ENCODE data around the gene SERPINE2. TPM values are rescaled to one million over a fixed set of nuclear protein-coding genes. Genes with fewer than 3 reads are reported as not detected.
"Not testable (repeated sequence)": the region's sequence is repeated elsewhere in the genome, so short reads cannot be mapped to it uniquely, and the experiment has no call there.

Gene SERPINE2
- total RNA-seq, 1 donor from 2014 or later, result 57.7 TPM

- DNase-seq (ENCODE audit: low read depth), result no peak
- TF ChIP-seq CTCF (conservative IDR thresholded peaks at IDR 0.05; ENCODE audit: low read depth, low read length), result no peak
- no peak overlapping the region for H3K4me3 ChIP-seq (ENCODE audit: low read depth, low read length)
These were observed 30.3 kb downstream of the SERPINE2 start for GRCh38 chr2:224008702-224009261.

GRCh38 chr2:224004105-224004695 lies 34.9 kb downstream of the SERPINE2 start:
- DNase-seq (ENCODE audit: low read depth), result no peak
- no peak for TF ChIP-seq CTCF (conservative IDR thresholded peaks at IDR 0.05; ENCODE audit: low read depth, low read length)
- H3K4me3 ChIP-seq (ENCODE audit: low read depth, low read length), result no peak overlapping the region

- not testable (repeated sequence) for H3K4me3 ChIP-seq (ENCODE audit: low read depth, low read length); DNase-seq (ENCODE audit: low read depth)
These were observed 38.4 kb downstream of the SERPINE2 start for GRCh38 chr2:224000662-224001061.

DNA sequence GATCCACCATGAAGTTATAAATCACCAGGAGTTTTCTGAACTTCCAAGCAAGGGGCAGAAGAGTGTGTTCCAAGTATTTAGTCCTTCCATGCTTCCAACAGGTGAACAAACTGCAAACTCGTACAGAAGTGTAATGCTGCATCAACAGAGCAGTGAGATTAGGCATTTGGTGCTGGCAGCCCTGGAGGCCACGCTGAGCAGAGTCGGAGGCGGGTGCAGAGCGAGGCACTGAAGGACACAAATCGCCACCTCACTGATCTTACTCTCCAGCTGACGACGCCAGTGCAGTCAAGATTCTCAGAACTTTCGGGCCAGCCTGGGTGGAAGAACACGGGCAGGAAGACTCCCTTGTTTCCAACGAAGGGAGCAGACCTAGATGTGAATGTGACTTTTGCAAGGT lies 39.2 kb downstream of the SERPINE2 start:
- no peak overlapping the region for H3K4me3 ChIP-seq (ENCODE audit: low read depth, low read length)
- TF ChIP-seq CTCF (conservative IDR thresholded peaks at IDR 0.05; ENCODE audit: low read depth, low read length), result no peak
- no peak for DNase-seq (ENCODE audit: low read depth)

DNA sequence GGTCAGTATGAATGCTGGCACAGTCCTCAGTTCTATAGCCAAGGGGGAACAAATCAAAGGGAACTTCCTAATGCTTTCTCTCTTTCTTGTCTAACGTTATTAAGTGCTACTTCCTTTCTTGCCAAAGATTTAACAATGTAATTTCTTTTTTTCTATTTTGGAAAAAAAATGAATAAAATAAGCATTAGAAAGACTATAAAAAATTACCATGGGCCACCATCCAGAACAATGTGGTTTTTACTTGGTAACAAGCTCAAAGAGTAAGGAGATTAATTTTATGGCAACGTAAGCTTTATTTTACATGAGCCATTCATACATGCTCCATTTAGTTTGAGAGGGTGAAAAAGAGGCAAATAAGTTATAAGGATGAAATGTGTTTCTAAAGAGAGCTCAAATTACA lies 40.1 kb downstream of the SERPINE2 start:
- TF ChIP-seq CTCF (conservative IDR thresholded peaks at IDR 0.05; ENCODE audit: low read depth, low read length), result no peak
- DNase-seq (ENCODE audit: low read depth), result no peak
- no peak overlapping the region for H3K4me3 ChIP-seq (ENCODE audit: low read depth, low read length)

DNA sequence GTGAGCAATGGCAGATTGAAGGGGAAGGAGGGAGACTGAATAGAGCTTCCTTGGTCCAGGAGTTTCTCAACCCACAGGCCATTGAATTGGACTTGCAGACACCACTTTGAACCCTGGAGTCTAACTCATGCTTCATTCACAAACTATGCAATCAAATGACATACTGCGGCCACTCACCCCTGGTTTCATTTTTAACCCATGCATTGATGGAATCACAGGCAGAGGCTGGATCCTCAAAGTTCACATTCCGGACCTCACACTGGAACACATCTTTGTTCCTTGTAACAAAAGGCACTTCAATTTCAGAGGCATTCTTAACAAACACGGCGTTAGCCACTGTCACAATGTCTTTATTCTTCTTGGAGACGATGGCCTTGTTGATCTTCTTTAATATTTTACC lies 41.1 kb downstream of the SERPINE2 start:
- no peak for TF ChIP-seq CTCF (conservative IDR thresholded peaks at IDR 0.05; ENCODE audit: low read depth, low read length)
- H3K4me3 ChIP-seq (ENCODE audit: low read depth, low read length), result no peak overlapping the region
- DNase-seq (ENCODE audit: low read depth), result no peak

- no peak for DNase-seq (ENCODE audit: low read depth)
- no peak for TF ChIP-seq CTCF (conservative IDR thresholded peaks at IDR 0.05; ENCODE audit: low read depth, low read length)
- H3K4me3 ChIP-seq (ENCODE audit: low read depth, low read length), result no peak overlapping the region
These were observed 42.7 kb downstream of the SERPINE2 start for GRCh38 chr2:223996391-223996790.
